HG02763 (cell line): ENCODE results near the gene MAST4.
"Not testable (repeated sequence)": the region's sequence is repeated elsewhere in the genome, so short reads cannot be mapped to it uniquely, and the experiment has no call there.

Experiments used
- ATAC-seq: cut with Tn5 transposase; IDR thresholded peaks from one replicate; pipeline ENCODE4 v1.9.1; 2021; ENCODE audit warnings: mild to moderate bottlenecking, moderate library complexity; ENCODE audit not compliant: unreplicated experiment

Gene MAST4

GRCh38 chr5:66694036-66694435, 97.8 kb downstream of the MAST4 start:
- no peak for ATAC-seq

GRCh38 chr5:66695840-66696239, 99.6 kb downstream of the MAST4 start:
- ATAC-seq = not testable (repeated sequence)

- no peak for ATAC-seq
Measured at GRCh38 chr5:66697796-66698564, 101.8 kb downstream of the MAST4 start.

- ATAC-seq = peak; percentile 82
Measured at GRCh38 chr5:66701244-66701643, 105.1 kb downstream of the MAST4 start.

GRCh38 chr5:66702426-66702825, 106.2 kb downstream of the MAST4 start:
- ATAC-seq = no peak

GRCh38 chr5:66704790-66705425, 108.7 kb downstream of the MAST4 start:
- ATAC-seq = no peak

- ATAC-seq = no peak
Measured at GRCh38 chr5:66708368-66708767, 112.2 kb downstream of the MAST4 start.

- no peak for ATAC-seq
Measured at GRCh38 chr5:66710557-66711088, 114.4 kb downstream of the MAST4 start.

GRCh38 chr5:66713998-66714397, 117.8 kb downstream of the MAST4 start:
- no peak for ATAC-seq

- ATAC-seq = no peak
Measured at GRCh38 chr5:66717455-66718373, 121.5 kb downstream of the MAST4 start.

GRCh38 chr5:66718374-66719002, 122.3 kb downstream of the MAST4 start:
- ATAC-seq = no peak

- no peak for ATAC-seq
Measured at GRCh38 chr5:66720780-66721179, 124.6 kb downstream of the MAST4 start.

- ATAC-seq = no peak
Measured at GRCh38 chr5:66722686-66723085, 126.5 kb downstream of the MAST4 start.

- no peak for ATAC-seq
Measured at GRCh38 chr5:66724349-66725139, 128.4 kb downstream of the MAST4 start.

- no peak for ATAC-seq
Measured at GRCh38 chr5:66727630-66728029, 131.4 kb downstream of the MAST4 start.

GRCh38 chr5:66728049-66728448, 131.9 kb downstream of the MAST4 start:
- ATAC-seq = no peak

- ATAC-seq = no peak
Measured at GRCh38 chr5:66737096-66737495, 140.9 kb downstream of the MAST4 start.

GRCh38 chr5:66738136-66738535, 141.9 kb downstream of the MAST4 start:
- ATAC-seq = no peak

GRCh38 chr5:66739021-66739420, 142.8 kb downstream of the MAST4 start:
- no peak for ATAC-seq

GRCh38 chr5:66739951-66740350, 143.8 kb downstream of the MAST4 start:
- ATAC-seq = no peak
